Right atrium auricular region (tissue), 2 donors: ENCODE data around the gene HDAC5. TPM values are rescaled to one million over a fixed set of nuclear protein-coding genes. Genes with fewer than 3 reads are reported as not detected.
"Not testable (repeated sequence)": the region's sequence is repeated elsewhere in the genome, so short reads cannot be mapped to it uniquely, and the experiment has no call there.

Source experiments
- DNase-seq: peaks from one replicate; pipeline ENCODE4 v3.0.0-alpha.2; 2019; ENCODE audit warnings: low spot score
- H3K27ac ChIP-seq, 2 donors: fragments of 200-600 bp; sonication (generic); 1 replicate in 1 of 2; 2 replicates in 1 of 2; pipeline ENCODE4 v1.5.1; 2016 to 2019
- H3K27me3 ChIP-seq, 2 donors: fragments of 200-600 bp; sonication (generic); one replicate each; pipeline versions ENCODE4 v1.5.1 to v1.6.0; 2017 to 2019
- H3K36me3 ChIP-seq: fragments of 200-600 bp; sonication (generic); one replicate; pipeline ENCODE4 v1.5.1; 2016
- H3K4me1 ChIP-seq, 2 donors: fragments of 200-600 bp; sonication (generic); one replicate each; pipeline versions ENCODE4 v1.5.1 to v1.6.0; 2017 to 2019
- H3K4me3 ChIP-seq, 2 donors: fragments of 200-600 bp; sonication (generic); 1 replicate in 1 of 2; 2 replicates in 1 of 2; pipeline ENCODE4 v1.5.1; 2017 to 2019; ENCODE audit warnings: mild to moderate bottlenecking in 1 of 2, moderate library complexity in 1 of 2
- H3K9me3 ChIP-seq, 2 donors: fragments of 200-600 bp; sonication (generic); one replicate each; pipeline ENCODE4 v1.5.1; 2019
- total RNA-seq, 2 donors: library from RNA; depleted of rRNA; stranded (reverse); fragments of >200 nt; gene quantifications; one replicate each; pipeline ENCODE4 v1.1.0, GENCODE V29; 2016
- TF ChIP-seq, protein P1 (sequence below), 2 donors: fragments of 200-600 bp; sonication (generic); IDR thresholded peaks; one replicate each; pipeline ENCODE4 v1.5.1; 2019; ENCODE audit warnings: antibody characterized with exemption in 2 of 2

HDAC5 gene
- total RNA-seq, 2 donors from 2014 or later, result 80.0 to 138 TPM

DNA sequence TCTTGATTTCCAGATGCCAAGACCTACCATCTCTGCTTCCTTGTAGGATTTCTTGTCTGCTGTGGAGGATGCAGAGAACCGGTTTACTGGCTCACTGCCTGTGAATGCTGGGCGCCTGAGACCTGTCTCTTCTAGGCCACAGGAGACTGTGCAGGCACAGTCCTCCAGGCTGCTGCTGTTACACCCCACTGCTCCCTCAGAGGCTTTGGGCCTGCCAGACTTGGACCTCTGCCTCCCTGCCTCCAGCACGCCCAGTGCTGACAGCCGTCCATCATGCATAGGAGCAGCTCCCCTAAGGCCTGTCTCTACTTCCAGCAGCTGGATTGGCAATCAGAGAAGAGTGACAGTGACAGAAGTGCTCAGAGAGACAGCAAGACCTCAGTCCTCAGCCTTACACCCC lies 24.4 kb upstream of the HDAC5 start:
- Histone ChIP-seq H3K27ac (peak overlapping the region; percentile 75 to 91), H3K4me1 (peaks cover 0 to 28% of the 10 kb centered on the region in 2 donors)
- DNase-seq, result no peak

DNA sequence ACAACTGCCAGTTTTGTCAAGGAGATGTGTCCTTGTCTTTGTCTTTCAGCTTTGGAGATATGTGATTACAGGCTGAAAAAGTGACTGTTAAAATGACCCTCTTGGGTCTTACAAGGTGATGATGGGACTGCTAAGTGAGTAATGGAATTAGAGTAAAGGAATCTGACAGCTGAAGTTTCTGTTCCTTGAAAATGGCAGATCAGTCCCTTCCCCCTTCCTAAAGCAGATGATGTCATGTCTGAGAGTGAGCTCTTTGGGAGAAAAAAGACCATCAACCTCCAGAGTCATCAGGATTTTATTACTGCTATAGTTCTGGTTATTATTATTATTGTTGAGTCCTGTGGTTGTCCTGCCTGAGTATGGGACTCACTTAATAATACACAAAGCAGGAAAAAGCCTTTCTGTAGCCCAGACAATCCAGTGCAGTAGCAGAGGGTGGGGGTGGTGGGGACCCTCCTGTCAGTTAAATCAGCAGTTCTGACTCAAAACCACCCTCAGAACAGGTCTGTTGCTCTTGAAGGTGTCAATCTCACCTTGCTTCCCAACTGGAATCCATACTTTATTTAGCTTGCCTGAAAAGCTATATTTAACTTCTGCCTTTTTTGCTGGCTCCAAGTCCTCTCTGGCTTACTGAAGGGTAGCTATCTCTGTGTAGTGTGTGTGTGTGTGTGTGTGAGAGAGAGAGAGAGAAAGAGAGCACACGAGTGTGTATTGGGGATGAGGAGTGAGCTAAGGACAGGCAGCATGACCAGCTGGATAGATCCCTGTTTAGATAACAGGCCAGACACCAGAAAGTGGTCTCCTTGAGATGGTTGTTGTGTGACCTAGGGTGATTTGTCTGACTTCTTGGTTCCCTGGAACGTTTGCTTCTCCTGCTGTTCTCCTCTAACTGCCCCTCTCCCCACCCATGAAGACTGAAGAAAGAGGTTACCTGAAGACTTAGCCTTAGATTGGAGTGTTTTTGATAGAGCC lies 23.2 kb upstream of the HDAC5 start:
- Histone ChIP-seq H3K4me1 (peaks cover 0 to 38% of the 10 kb centered on the region in 2 donors), H3K27ac (peak overlapping the region; percentile 75 to 91), H3K36me3 (no peaks in the 10 kb centered on the region), H3K9me3 (no peaks in the 10 kb centered on the region), H3K4me3 (no peak overlapping the region), H3K27me3 (no peaks in the 10 kb centered on the region)
- DNase-seq, result no peak
- TF ChIP-seq, protein P1, sequence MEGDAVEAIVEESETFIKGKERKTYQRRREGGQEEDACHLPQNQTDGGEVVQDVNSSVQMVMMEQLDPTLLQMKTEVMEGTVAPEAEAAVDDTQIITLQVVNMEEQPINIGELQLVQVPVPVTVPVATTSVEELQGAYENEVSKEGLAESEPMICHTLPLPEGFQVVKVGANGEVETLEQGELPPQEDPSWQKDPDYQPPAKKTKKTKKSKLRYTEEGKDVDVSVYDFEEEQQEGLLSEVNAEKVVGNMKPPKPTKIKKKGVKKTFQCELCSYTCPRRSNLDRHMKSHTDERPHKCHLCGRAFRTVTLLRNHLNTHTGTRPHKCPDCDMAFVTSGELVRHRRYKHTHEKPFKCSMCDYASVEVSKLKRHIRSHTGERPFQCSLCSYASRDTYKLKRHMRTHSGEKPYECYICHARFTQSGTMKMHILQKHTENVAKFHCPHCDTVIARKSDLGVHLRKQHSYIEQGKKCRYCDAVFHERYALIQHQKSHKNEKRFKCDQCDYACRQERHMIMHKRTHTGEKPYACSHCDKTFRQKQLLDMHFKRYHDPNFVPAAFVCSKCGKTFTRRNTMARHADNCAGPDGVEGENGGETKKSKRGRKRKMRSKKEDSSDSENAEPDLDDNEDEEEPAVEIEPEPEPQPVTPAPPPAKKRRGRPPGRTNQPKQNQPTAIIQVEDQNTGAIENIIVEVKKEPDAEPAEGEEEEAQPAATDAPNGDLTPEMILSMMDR (IDR thresholded peaks at IDR 0.05), result no peak

More for the DNA sequence above, 24.4 kb upstream of the HDAC5 start:
- TF ChIP-seq, protein P1 (IDR thresholded peaks at IDR 0.05), result no peak
- Histone ChIP-seq H3K36me3 (no peaks in the 10 kb centered on the region), H3K27me3 (no peaks in the 10 kb centered on the region), H3K9me3 (no peaks in the 10 kb centered on the region), H3K4me3 (no peak overlapping the region)

DNA sequence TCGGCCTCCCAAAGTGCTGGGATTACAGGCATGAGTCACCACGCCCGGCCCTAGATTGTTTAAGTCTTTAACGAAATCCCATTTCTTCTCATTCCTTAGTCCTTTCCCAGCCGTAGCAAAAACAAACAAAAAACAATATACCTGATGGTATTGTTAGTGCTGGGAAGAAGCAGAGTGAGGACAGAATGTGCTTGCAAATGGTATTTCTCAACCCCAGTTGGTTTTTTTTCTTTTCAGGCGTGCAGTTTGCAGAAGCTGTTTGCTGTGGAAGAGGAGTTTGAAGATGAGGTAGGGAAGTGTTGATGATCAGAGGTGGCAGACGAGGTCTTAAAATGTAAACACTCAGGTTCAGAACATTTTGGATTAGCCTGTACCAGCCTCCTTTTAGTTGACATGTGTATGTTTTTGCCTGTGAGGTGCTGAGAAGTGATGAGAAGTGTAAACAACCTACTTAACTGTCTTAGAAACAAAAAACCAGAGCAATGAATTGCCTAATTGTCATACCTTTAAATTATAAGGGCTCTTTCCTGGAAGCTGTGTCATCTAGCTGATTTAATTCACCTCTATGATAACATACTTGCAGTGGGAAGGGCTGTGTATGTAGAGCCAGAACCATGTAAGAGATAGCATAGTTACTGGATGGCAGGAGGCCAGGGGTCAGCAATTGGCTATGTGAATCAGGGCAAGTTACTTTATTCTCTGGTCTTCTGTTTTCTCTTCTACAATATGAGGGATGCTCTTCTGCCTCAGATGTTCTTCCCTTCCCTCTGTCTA lies 21.7 kb upstream of the HDAC5 start:
- DNase-seq, result no peak
- Histone ChIP-seq H3K27ac (peak overlapping the region; percentile 75 to 91), H3K36me3 (no peaks in the 10 kb centered on the region), H3K4me3 (no peak overlapping the region), H3K27me3 (no peaks in the 10 kb centered on the region), H3K4me1 (peaks cover 0 to 38% of the 10 kb centered on the region in 2 donors), H3K9me3 (no peaks in the 10 kb centered on the region)
- TF ChIP-seq, protein P1 (IDR thresholded peaks at IDR 0.05), result no peak

DNA sequence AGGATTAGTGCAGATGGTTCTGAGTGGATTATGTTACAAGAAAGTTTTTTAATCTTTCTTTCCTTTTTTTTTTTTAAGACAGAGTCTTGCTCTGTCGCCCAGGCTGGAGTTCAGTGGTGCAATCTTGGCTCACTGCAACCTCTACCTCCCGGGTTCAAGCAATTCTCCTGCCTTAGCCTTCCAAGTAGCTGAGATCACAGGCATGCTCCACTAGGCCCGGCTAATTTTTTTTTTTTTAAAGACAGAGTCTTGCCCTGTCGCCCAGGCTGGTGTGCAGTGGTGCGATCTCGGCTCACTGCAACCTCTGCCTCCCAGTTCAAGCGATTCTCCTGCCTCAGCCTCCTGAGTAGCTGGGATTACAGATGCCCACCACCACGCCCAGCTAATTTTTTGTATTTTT lies 20.5 kb upstream of the HDAC5 start:
- not testable (repeated sequence) for H3K36me3 ChIP-seq, H3K27ac ChIP-seq, H3K27me3 ChIP-seq, DNase-seq, H3K9me3 ChIP-seq, H3K4me3 ChIP-seq
- peaks cover 0 to 38% of the 10 kb centered on the region in 2 donors for H3K4me1 ChIP-seq

DNA sequence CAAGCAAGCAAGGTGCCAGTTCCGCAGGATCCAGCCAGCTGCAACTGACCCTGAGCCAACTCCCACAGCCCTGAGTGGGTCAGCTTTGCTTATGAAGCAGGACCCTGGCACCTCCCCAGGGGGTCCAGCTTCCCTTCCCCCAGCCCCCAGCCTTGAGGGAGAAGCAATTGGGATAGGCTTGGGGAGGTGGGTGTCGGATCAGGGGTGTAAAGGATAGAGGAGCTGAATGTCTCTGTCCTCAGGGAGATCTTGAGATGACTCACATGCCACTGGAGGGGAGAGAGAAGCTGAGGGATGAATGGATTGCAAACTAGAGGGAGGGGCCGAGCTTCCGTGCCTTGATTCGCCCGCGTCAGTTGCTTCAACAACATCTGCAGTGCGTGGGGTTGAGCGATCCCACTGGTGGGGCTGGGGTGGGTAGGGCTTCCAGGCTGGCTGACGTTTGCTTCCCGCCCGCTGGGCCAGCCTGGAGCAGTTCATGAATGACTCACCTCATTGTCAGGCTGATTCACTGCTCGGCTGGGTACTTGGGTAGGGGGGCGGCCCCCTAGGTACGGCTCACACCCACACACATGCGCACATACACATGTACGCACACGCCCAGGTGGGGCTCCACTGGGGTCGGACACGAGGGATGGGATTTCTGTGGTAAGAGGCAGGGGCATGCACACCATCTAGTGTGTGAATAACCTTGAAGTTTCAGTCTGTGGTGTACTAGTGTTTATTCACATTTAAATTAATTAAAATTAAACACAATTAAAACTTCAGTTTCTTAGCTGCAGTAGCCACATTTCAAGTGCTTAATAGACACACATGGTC lies 14.7 kb upstream of the HDAC5 start:
- Histone ChIP-seq H3K9me3 (no peaks in the 10 kb centered on the region), H3K27me3 (no peaks in the 10 kb centered on the region), H3K27ac (peak overlapping the region; percentile 38 to 42), H3K4me3 (peak overlapping the region in 1 of 2 donors; percentile 9), H3K4me1 (peaks cover 0 to 20% of the 10 kb centered on the region in 2 donors), H3K36me3 (no peaks in the 10 kb centered on the region)
- peak; percentile 96 for DNase-seq
- TF ChIP-seq, protein P1 (IDR thresholded peaks at IDR 0.05), result no peak
